Tibial nerve (tissue), 4 donors: Measurements from ENCODE around the gene CLDND1. TPM values are rescaled to one million over a fixed set of nuclear protein-coding genes. Genes with fewer than 3 reads are reported as not detected.

Source experiments
- DNase-seq, 2 donors: peaks; one replicate each; pipeline ENCODE4 v3.0.0-alpha.2; 2019; ENCODE audit warnings: low spot score in 2 of 2
- H3K27ac ChIP-seq, 4 donors: fragments of 200-600 bp; sonication (generic) in 3 of 4; one replicate each; pipeline ENCODE4 v1.5.1; 2017 to 2019; ENCODE audit warnings: mild to moderate bottlenecking in 1 of 4
- H3K27me3 ChIP-seq, 2 donors: fragments of 200-600 bp; sonication (generic) in 1 of 2; one replicate each; pipeline versions ENCODE4 v1.5.1 to v1.6.0; 2017 to 2019
- H3K36me3 ChIP-seq, 3 donors: fragments of 200-600 bp; sonication (generic); one replicate each; pipeline ENCODE4 v1.5.1; 2018 to 2019
- H3K4me1 ChIP-seq, 4 donors: fragments of 200-600 bp; sonication (generic) in 3 of 4; one replicate each; pipeline ENCODE4 v1.5.1; 2017 to 2019
- H3K4me3 ChIP-seq, 4 donors: fragments of 200-600 bp; sonication (generic) in 3 of 4; one replicate each; pipeline ENCODE4 v1.5.1; 2017 to 2019; ENCODE audit warnings: mild to moderate bottlenecking in 1 of 4, moderate library complexity in 1 of 4
- H3K9me3 ChIP-seq, 4 donors: fragments of 200-600 bp; sonication (generic) in 3 of 4; one replicate each; pipeline ENCODE4 v1.5.1; 2017 to 2019
- EP300 ChIP-seq, 2 donors: sonication (generic); formaldehyde crosslinking; IDR thresholded peaks; one replicate each; pipeline ENCODE4 v1.6.1; 2017; ENCODE audit warnings: antibody characterized with exemption in 2 of 2, mild to moderate bottlenecking in 1 of 2
- POLR2A ChIP-seq, 2 donors: fragments of 450-650 bp; IDR thresholded peaks; one replicate each; pipeline ENCODE4 v1.6.1; 2017; ENCODE audit warnings: antibody characterized with exemption in 2 of 2, mild to moderate bottlenecking in 2 of 2, moderate library complexity in 2 of 2
- WGBS, 2 donors: methylation state at CpG; one replicate each; pipeline ENCODE4 v1.1.5; 2018; 5-methylcytosine and 5-hydroxymethylcytosine counted together
- small RNA-seq: library from RNA; depleted of rRNA; stranded (forward); fragments of <200 nt; gene quantifications from one replicate; pipeline ENCODE3, GENCODE V24; 2016
- total RNA-seq, 4 donors: library from RNA; depleted of rRNA; stranded (reverse); fragments of >200 nt; gene quantifications; one replicate each; pipeline ENCODE4 v1.1.0, GENCODE V29; 2016
- TF ChIP-seq, protein P1 (sequence below), 5 experiments: fragments of 200-600 bp in 3 of 5; fragments of 450-650 bp in 2 of 5; sonication (generic) in 3 of 5; IDR thresholded peaks; one replicate each; pipeline ENCODE4 v1.5.1; 2016 to 2019; ENCODE audit warnings: antibody characterized with exemption in 5 of 5, mild to moderate bottlenecking in 3 of 5, moderate library complexity in 2 of 5

CLDND1 gene
- total RNA-seq, 4 donors from 2014 or later = 106 to 191 (median 172) TPM

DNA sequence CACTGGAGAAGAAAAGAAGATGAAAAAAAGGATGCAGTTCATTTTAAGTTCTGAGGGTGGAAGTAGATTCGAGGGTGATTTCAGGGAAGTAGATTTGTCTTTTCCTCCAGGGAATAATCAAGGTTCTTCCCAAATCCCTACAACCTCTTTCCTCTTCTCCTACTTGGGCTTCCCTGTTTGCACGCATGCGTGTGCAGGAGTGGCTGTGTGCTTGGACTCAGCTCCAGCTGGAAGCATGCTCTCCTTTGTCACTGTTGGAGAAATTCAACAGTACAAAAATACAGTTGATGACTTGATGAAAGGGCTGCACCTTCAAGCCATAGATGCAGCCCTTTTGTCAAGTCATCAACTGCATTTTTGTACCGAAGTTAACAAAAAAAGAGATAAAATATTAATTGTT is 21.4 kb downstream of the CLDND1 start:
- H3K9me3 ChIP-seq = no peaks in the 10 kb centered on the region
- no peak overlapping the region for H3K27ac ChIP-seq
- no peaks in the 10 kb centered on the region for H3K27me3 ChIP-seq
- no peaks in the 10 kb centered on the region for H3K4me1 ChIP-seq
- no peak overlapping the region for H3K4me3 ChIP-seq
- WGBS, 2 donors = 77 to 80% methylated on average over 4 of the region's 4 CpGs
- peaks cover 0 to 13% (median 0%) of the 10 kb centered on the region in 3 donors for H3K36me3 ChIP-seq
- TF ChIP-seq POLR2A (IDR thresholded peaks at IDR 0.05) = no peak
- TF ChIP-seq, protein P1, sequence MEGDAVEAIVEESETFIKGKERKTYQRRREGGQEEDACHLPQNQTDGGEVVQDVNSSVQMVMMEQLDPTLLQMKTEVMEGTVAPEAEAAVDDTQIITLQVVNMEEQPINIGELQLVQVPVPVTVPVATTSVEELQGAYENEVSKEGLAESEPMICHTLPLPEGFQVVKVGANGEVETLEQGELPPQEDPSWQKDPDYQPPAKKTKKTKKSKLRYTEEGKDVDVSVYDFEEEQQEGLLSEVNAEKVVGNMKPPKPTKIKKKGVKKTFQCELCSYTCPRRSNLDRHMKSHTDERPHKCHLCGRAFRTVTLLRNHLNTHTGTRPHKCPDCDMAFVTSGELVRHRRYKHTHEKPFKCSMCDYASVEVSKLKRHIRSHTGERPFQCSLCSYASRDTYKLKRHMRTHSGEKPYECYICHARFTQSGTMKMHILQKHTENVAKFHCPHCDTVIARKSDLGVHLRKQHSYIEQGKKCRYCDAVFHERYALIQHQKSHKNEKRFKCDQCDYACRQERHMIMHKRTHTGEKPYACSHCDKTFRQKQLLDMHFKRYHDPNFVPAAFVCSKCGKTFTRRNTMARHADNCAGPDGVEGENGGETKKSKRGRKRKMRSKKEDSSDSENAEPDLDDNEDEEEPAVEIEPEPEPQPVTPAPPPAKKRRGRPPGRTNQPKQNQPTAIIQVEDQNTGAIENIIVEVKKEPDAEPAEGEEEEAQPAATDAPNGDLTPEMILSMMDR (IDR thresholded peaks at IDR 0.05) = no peak
- TF ChIP-seq EP300 (IDR thresholded peaks at IDR 0.05) = no peak
- no peak for DNase-seq

DNA sequence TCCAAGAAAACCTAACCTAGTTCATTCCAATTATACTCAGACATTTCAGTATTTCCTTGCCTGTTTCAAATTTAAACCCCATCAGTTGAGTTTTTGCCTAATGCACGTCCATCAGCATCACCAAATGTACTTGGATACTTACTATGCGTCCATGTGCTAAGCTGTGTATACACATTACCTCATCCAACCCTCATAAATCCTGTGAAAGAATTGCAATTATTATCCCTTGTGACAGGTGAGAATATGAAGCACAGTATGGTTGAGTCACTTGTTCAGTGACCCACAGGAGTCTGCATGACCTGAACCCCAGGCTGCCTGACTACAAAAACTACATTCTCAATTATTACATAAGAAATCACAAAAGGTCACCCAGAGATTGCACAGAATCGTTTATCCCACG is 22.7 kb downstream of the CLDND1 start:
- 63 to 77% methylated on average over 4 of the region's 4 CpGs for WGBS, 2 donors
- H3K27ac ChIP-seq = no peak overlapping the region
- no peaks in the 10 kb centered on the region for H3K4me1 ChIP-seq
- H3K9me3 ChIP-seq = no peaks in the 10 kb centered on the region
- no peak overlapping the region for H3K4me3 ChIP-seq
- H3K27me3 ChIP-seq = no peaks in the 10 kb centered on the region
- TF ChIP-seq, protein P1 (IDR thresholded peaks at IDR 0.05) = no peak
- TF ChIP-seq POLR2A (IDR thresholded peaks at IDR 0.05) = no peak
- TF ChIP-seq EP300 (IDR thresholded peaks at IDR 0.05) = no peak
- H3K36me3 ChIP-seq = peaks cover 0 to 9% (median 0%) of the 10 kb centered on the region in 3 donors
- no peak for DNase-seq

DNA sequence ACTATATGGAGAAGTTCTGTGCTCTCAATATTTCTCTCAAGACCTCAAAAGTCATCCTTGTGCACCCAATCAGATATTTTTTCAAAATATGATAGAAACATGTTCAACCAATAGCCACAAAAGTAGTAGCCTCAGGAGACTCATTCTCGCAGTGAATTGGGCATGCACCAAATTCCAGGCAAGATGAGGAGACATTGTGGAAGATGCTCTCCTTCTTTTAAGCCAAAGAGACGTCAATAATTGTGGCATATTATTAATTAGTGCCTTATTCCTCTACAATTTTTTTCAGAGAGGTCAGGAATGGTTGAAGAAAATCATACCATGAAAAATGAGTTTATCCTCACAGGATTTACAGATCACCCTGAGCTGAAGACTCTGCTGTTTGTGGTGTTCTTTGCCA is 25.3 kb downstream of the CLDND1 start, which contains the start of gene OR5K2:
TSS of gene OR5K2 (plus strand) at position 301 of the 400 bp plus-strand sequence. CDS start at position 301, 0 bp downstream.
- Histone ChIP-seq H3K4me1 (no peaks in the 10 kb centered on the region), H3K4me3 (no peak within 1 kb of the TSS), H3K27me3 (no peaks in the 10 kb centered on the region), H3K36me3 (no peaks in the 10 kb centered on the region), H3K9me3 (no peaks in the 10 kb centered on the region), H3K27ac (no peak within 1 kb of the TSS)
- DNase-seq = no peak
- WGBS, 2 donors = 84 to 85% methylated on average over 2 of the region's 2 CpGs
- TF ChIP-seq EP300 (IDR thresholded peaks at IDR 0.05) (no peak), POLR2A (IDR thresholded peaks at IDR 0.05) (no peak)
- TF ChIP-seq, protein P1 (IDR thresholded peaks at IDR 0.05) = no peak

DNA sequence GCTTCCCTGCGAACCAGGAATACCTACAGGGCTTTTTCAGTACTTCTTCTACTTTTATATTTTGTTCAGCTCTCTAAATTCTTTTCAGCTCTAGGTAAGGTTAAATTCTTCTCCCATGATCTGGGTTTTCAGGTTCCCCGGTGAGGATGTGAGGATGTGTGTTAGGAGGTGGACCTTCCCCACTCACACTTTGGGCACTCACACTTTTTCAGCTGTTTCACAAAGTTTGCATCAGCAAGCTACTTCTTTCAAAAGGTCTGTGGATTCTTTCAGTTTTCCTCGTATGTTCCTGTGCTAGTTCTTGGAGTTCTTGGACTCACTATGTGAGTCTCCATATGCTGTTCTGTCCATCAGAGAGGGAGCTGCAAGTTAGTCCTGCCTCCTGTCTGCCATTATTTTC is 39.1 kb downstream of the CLDND1 start:
- Histone ChIP-seq H3K27me3 (no peaks in the 10 kb centered on the region), H3K36me3 (no peaks in the 10 kb centered on the region), H3K9me3 (peaks cover 0 to 73% (median 18%) of the 10 kb centered on the region in 4 donors), H3K27ac (no peak overlapping the region), H3K4me1 (no peaks in the 10 kb centered on the region), H3K4me3 (no peak overlapping the region)
- WGBS, 2 donors = 87 to 90% methylated on average over 3 of the region's 3 CpGs
- TF ChIP-seq EP300 (IDR thresholded peaks at IDR 0.05) (no peak), POLR2A (IDR thresholded peaks at IDR 0.05) (no peak)
- no peak for DNase-seq

DNA sequence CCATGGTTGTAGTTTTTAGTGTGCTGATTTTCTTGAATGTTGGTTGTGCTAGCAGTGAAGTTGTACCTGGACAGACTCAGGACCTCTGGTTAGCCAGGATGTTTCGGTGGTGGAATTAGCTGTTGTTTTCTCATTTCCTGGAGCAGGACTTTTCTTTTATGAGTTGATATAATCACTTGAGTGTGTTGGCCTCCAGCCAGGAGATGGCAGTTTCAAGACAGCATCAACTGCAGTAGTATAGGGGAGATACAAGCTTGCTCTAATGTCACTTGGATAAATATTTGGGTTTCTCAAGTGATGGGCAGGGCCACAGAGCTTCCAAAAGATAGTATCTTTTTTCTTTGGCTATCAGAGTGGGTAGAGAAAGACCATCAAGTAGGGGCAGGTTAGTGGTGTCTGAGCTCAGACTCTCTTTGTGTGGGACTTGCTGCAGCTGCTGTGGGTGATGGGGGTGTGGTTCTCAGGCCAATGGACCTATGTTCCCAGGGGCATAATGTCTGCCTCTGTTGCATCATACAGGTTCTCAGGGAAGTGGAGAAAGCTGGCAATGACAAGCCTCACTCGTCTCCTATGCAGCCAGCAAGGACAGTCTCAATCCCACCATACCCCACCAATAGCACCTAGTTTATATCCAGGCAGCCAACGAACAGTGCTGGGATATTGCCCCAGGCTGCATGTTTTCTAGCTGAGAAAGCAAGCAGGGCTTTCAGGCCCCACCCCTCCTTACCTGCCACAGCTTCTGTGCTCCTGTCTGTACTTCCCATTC is 39.8 kb downstream of the CLDND1 start:
- Histone ChIP-seq H3K4me1 (no peaks in the 10 kb centered on the region), H3K9me3 (peaks cover 0 to 73% (median 14%) of the 10 kb centered on the region in 4 donors), H3K27ac (no peak overlapping the region), H3K36me3 (no peaks in the 10 kb centered on the region), H3K4me3 (no peak overlapping the region), H3K27me3 (no peaks in the 10 kb centered on the region)
- WGBS, 2 donors = 64 to 72% methylated on average over 3 of the region's 3 CpGs
- TF ChIP-seq, protein P1 (IDR thresholded peaks at IDR 0.05) = no peak
- TF ChIP-seq EP300 (IDR thresholded peaks at IDR 0.05) = no peak
- no peak for TF ChIP-seq POLR2A (IDR thresholded peaks at IDR 0.05)
- DNase-seq = no peak

Small RNA genes within 50 kb of the gene (small RNA-seq; reads per million reads assigned to genes)
- gene RPL38P4 = not detected

Other genes starting within 250 kb of the CLDND1 start
- gene OR5H2, start 240.4 kb downstream of the CLDND1 start, total RNA-seq = not detected
- gene OR5K4, start 169.0 kb downstream of the CLDND1 start, total RNA-seq = not detected
- gene OR5K3, start 132.2 kb downstream of the CLDND1 start, total RNA-seq = not detected
- not detected for gene OR5K1, start 59.7 kb downstream of the CLDND1 start, total RNA-seq
- not detected for gene OR5K2, start 25.2 kb downstream of the CLDND1 start, total RNA-seq
- gene GPR15, start 9.1 kb upstream of the CLDND1 start, total RNA-seq = not detected
- gene CPOX, start 70.7 kb upstream of the CLDND1 start, total RNA-seq = 10 to 100 TPM; 19.0 to 36.4 (median 23.4) TPM
- gene ST3GAL6, start 240.4 kb upstream of the CLDND1 start, total RNA-seq = 10 to 100 TPM in 2 of 4 donors, 1 to 10 TPM in 2; 9.2 to 54.6 (median 10.1) TPM